Measurements from ENCODE around the gene NMRK2. TPM values are rescaled to one million over a fixed set of nuclear protein-coding genes. Genes with fewer than 3 reads are reported as not detected.
"Not testable (repeated sequence)": the region's sequence is repeated elsewhere in the genome, so short reads cannot be mapped to it uniquely, and the experiment has no call there.

The NMRK2 gene
- total and polyA plus RNA-seq, 2 donors (not counting 1 experiment from before 2014, with no cell fraction given) = not detected

GRCh38 chr19:3945838-3946237, 13.0 kb downstream of the NMRK2 start:
- Histone ChIP-seq H3K27ac (ENCODE audit: low read length in 2 of 2) (no peak overlapping the region), H3K27me3 (replicated peaks in 1 of 4; ENCODE audit: control extremely low read depth in 1 of 4, control insufficient read depth in 3 of 4, insufficient read depth in 4 of 4, low read length in 3 of 4) (peaks cover 0 to 10% (median 0%) of the 10 kb centered on the region in 4 experiments), H3K4me1 (ENCODE audit: control insufficient read depth in 2 of 2, insufficient read depth in 2 of 2, low read length in 2 of 2) (peaks cover under 1 to 10% of the 10 kb centered on the region in 2 donors), H3K79me2 (ENCODE audit: control insufficient read depth, insufficient read depth, low read length) (no peaks in the 10 kb centered on the region), H4K20me1 (ENCODE audit: control insufficient read depth, insufficient read depth, low read length, poor library complexity, severe bottlenecking) (no peaks in the 10 kb centered on the region), H3K9ac (ENCODE audit: low read length) (no peak overlapping the region), H3K4me2 (replicated peaks; ENCODE audit: low read depth, low read length, poor library complexity, severe bottlenecking) (no peak overlapping the region), H3K9me3 (ENCODE audit: control extremely low read depth in 1 of 3, control insufficient read depth in 2 of 3, insufficient read depth in 1 of 3, low read length in 2 of 3) (peaks cover 0 to 5% (median 0%) of the 10 kb centered on the region in 3 donors), H2AFZ (ENCODE audit: insufficient read depth, low read depth, low read length, poor library complexity, severe bottlenecking) (no peak overlapping the region), H3K4me3 (ENCODE audit: control extremely low read depth in 1 of 5, extremely low read depth in 1 of 5, insufficient read depth in 1 of 5, low read depth in 2 of 5, low read length in 4 of 5) (no peak overlapping the region), H3K36me3 (replicated peaks in 1 of 2; ENCODE audit: control extremely low read depth in 1 of 2, control insufficient read depth in 1 of 2, extremely low read depth in 1 of 2, insufficient read depth in 2 of 2, low read length in 1 of 2) (no peaks in the 10 kb centered on the region)
- no peak for DNase-seq
- TF ChIP-seq CTCF (IDR thresholded peaks at IDR 0.05) (no peak), EZH2 (IDR thresholded peaks at IDR 0.05; ENCODE audit: borderline replicate concordance, insufficient read depth, low read depth, low read length, poor library complexity, severe bottlenecking) (no peak)
- whole genome bisulfite sequencing (ENCODE audit: insufficient coverage) = 69% methylated on average over 2 of the region's 2 CpGs
- no peak for ATAC-seq (ENCODE audit: low read depth)
- Mint-ChIP-seq H3K4me1 (peaks cover under 1% of the 10 kb centered on the region), H3K27ac (no peak overlapping the region), H3K27me3 (peaks cover under 1% of the 10 kb centered on the region), H3K4me3 (no peak overlapping the region), H3K9me3 (ENCODE audit: insufficient read depth) (no peaks in the 10 kb centered on the region)
- CTCF ChIA-PET = no interaction called here
- intact Hi-C loops (cut with micrococcal nuclease) = no loop called here
- POLR2A ChIA-PET = interaction anchor here (0.6 kb wide), 1 partner anchor 993 kb away, joined by 8 read pairs; no protein-coding TSS in a partner anchor

DNA sequence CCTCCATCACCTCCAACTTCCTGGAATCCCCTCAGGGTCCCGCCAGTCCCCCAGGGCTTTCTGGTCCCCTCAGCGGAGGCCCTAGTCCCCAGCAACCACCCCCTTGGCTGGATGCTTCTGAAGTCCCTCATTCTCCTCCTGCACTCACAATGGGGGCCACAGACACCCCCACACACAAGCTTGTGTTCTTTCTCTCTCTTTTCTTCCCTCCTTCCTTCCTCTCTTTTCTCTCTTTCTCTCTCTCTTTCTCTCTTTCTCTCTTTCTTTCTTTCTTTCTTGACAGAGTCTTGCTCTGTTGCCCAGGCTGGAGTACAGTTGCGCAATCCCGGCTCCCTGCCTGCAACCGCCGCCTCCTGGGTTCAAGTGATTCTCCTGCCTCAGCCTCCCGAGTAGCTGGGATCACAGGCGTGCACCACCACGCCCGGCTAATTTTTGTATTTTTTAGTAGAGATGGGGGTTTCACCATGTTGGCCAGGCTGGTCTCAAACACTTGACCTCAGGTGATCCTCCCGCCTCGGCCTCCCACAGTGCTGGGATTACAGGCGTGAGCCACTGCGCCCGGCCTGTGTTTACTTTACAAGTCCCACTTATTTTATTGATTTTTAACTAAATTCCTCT, 14.6 kb downstream of the NMRK2 start:
- H3K79me2 ChIP-seq (ENCODE audit: control insufficient read depth, insufficient read depth, low read length); H3K36me3 ChIP-seq (replicated peaks in 1 of 2; ENCODE audit: control extremely low read depth in 1 of 2, control insufficient read depth in 1 of 2, extremely low read depth in 1 of 2, insufficient read depth in 2 of 2, low read length in 1 of 2); DNase-seq; H2AFZ ChIP-seq (ENCODE audit: insufficient read depth, low read depth, low read length, poor library complexity, severe bottlenecking); H3K27ac ChIP-seq (ENCODE audit: low read length in 2 of 2); CTCF ChIA-PET; H3K4me1 Mint-ChIP-seq; H3K9me3 ChIP-seq (ENCODE audit: control extremely low read depth in 1 of 3, control insufficient read depth in 2 of 3, insufficient read depth in 1 of 3, low read length in 2 of 3); intact Hi-C loops (cut with micrococcal nuclease); H3K27me3 Mint-ChIP-seq; H3K4me3 ChIP-seq (ENCODE audit: control extremely low read depth in 1 of 5, extremely low read depth in 1 of 5, insufficient read depth in 1 of 5, low read depth in 2 of 5, low read length in 4 of 5); H3K4me3 Mint-ChIP-seq; H4K20me1 ChIP-seq (ENCODE audit: control insufficient read depth, insufficient read depth, low read length, poor library complexity, severe bottlenecking); H3K9ac ChIP-seq (ENCODE audit: low read length); H3K27ac Mint-ChIP-seq; H3K4me2 ChIP-seq (replicated peaks; ENCODE audit: low read depth, low read length, poor library complexity, severe bottlenecking); POLR2A ChIA-PET; H3K9me3 Mint-ChIP-seq (ENCODE audit: insufficient read depth); ATAC-seq (ENCODE audit: low read depth): not testable (repeated sequence)
- WGBS (ENCODE audit: insufficient coverage) = 96% methylated on average over 9 of the region's 15 CpGs
- peaks cover 0 to 17% (median 0%) of the 10 kb centered on the region in 4 experiments for H3K27me3 ChIP-seq (replicated peaks in 1 of 4; ENCODE audit: control extremely low read depth in 1 of 4, control insufficient read depth in 3 of 4, insufficient read depth in 4 of 4, low read length in 3 of 4)
- H3K4me1 ChIP-seq (ENCODE audit: control insufficient read depth in 2 of 2, insufficient read depth in 2 of 2, low read length in 2 of 2) = peaks cover 7 to 14% of the 10 kb centered on the region in 2 donors
